IMR-90 (cell line): Measurements from ENCODE around the gene XIRP1. TPM values are rescaled to one million over a fixed set of nuclear protein-coding genes. Genes with fewer than 3 reads are reported as not detected.

Experiments
- ATAC-seq: fragments of 200-7000 bp; cut with Tn5 transposase; 2 replicates; pipeline ENCODE4 v1.9.1; 2020; ENCODE audit warnings: low read depth, mild to moderate bottlenecking, moderate library complexity
- BruUV-seq: library from RNA; stranded (reverse); fragments of 400-500 nt; replicated peaks from 2 replicates; lab custom pipeline; 2021; lab: Mats Ljungman, UMichigan
- CTCF ChIA-PET: fragments of 300-600 bp; formaldehyde crosslinking; extraction: SDS; loops from one replicate; lab custom pipeline; 2021; ENCODE audit warnings: antibody characterized with exemption; lab: Yijun Ruan, JAX
- POLR2A ChIA-PET: fragments of 300-600 bp; sonication (Branson Sonifier 250); formaldehyde crosslinking; loops from one replicate; lab custom pipeline; 2022; ENCODE audit warnings: antibody characterized with exemption; ENCODE audit not compliant: unreplicated experiment; lab: Charles Lee
- DNase-seq: peaks from one replicate; pipeline ENCODE4 v3.0.0; 2013
- H2AFZ ChIP-seq: replicated peaks from 2 replicates; pipeline ENCODE3; 2013; ENCODE audit warnings: low read length, mild to moderate bottlenecking; ENCODE audit not compliant: poor library complexity
- H2AK5ac ChIP-seq: 2 replicates; pipeline ENCODE4 v1.6.1; 2013; ENCODE audit warnings: low read depth, low read length, inconsistent platforms
- H2AK9ac ChIP-seq: replicated peaks from 2 replicates; pipeline ENCODE3; 2013; ENCODE audit warnings: mild to moderate bottlenecking, low read depth, low read length, moderate library complexity; ENCODE audit not compliant: poor library complexity
- H2BK120ac ChIP-seq: 2 replicates; pipeline ENCODE4 v1.6.1; 2013; ENCODE audit warnings: low read depth, low read length, inconsistent platforms
- H2BK15ac ChIP-seq: 3 replicates; pipeline ENCODE4 v1.6.1; 2013; ENCODE audit warnings: low read depth, low read length, inconsistent platforms
- H2BK20ac ChIP-seq: 2 replicates; pipeline ENCODE4 v1.6.1; 2013; ENCODE audit warnings: low read depth, mild to moderate bottlenecking, inconsistent platforms, low read length, moderate library complexity
- H2BK5ac ChIP-seq: 2 replicates; pipeline ENCODE4 v1.6.1; 2013; ENCODE audit warnings: mild to moderate bottlenecking, low read depth, low read length, inconsistent platforms; ENCODE audit not compliant: poor library complexity, severe bottlenecking
- H3K14ac ChIP-seq: replicated peaks from 2 replicates; pipeline ENCODE4 v1.6.1; 2013; ENCODE audit warnings: low read depth, low read length, inconsistent platforms
- H3K18ac ChIP-seq: 2 replicates; pipeline ENCODE4 v1.6.1; 2013; ENCODE audit warnings: low read depth, low read length, control low read depth
- H3K23ac ChIP-seq: 2 replicates; pipeline ENCODE4 v1.6.1; 2013; ENCODE audit warnings: low read depth, low read length, inconsistent platforms
- H3K27ac ChIP-seq: 2 replicates; pipeline ENCODE4 v1.5.1; 2013; ENCODE audit warnings: mild to moderate bottlenecking, control low read depth, low read length; ENCODE audit not compliant: insufficient read depth
- H3K27me3 ChIP-seq: 2 replicates; pipeline ENCODE4 v1.6.1; 2013; ENCODE audit warnings: low read length; ENCODE audit not compliant: control insufficient read depth, insufficient read depth
- H3K36me3 ChIP-seq: 2 replicates; pipeline ENCODE4 v1.6.1; 2013; ENCODE audit warnings: low read length, mixed read lengths; ENCODE audit not compliant: control insufficient read depth, insufficient read depth
- H3K4ac ChIP-seq: 2 replicates; pipeline ENCODE4 v1.6.1; 2013; ENCODE audit warnings: low read depth, low read length, inconsistent platforms
- H3K4me1 ChIP-seq: 2 replicates; pipeline ENCODE4 v1.6.1; 2013; ENCODE audit warnings: low read length, mixed read lengths; ENCODE audit not compliant: control insufficient read depth, insufficient read depth
- H3K4me2 ChIP-seq: 2 replicates; pipeline ENCODE4 v1.6.1; 2013; ENCODE audit warnings: low read depth, mild to moderate bottlenecking, control low read depth, low read length, moderate library complexity
- H3K4me3 ChIP-seq: 2 replicates; pipeline ENCODE4 v1.5.1; 2013; ENCODE audit warnings: low read depth, mild to moderate bottlenecking, control low read depth, low read length, moderate library complexity; ENCODE audit not compliant: insufficient read depth
- H3K56ac ChIP-seq: 2 replicates; pipeline ENCODE4 v1.6.1; 2013; ENCODE audit warnings: low read length, inconsistent platforms; ENCODE audit not compliant: insufficient read depth; ENCODE audit errors: extremely low read depth
- H3K79me1 ChIP-seq, 2 experiments: 2 replicates each; pipeline ENCODE4 v1.6.1; 2013; ENCODE audit warnings: low read length in 2 of 2, inconsistent platforms in 1 of 2, low read depth in 1 of 2
- H3K9ac ChIP-seq: 2 replicates; pipeline ENCODE4 v1.6.1; 2013; ENCODE audit warnings: low read depth, low read length, control low read depth
- H3K9me1 ChIP-seq: 2 replicates; pipeline ENCODE4 v1.6.1; 2013; ENCODE audit warnings: low read length, inconsistent platforms; ENCODE audit not compliant: insufficient read depth
- H3K9me3 ChIP-seq: 2 replicates; pipeline ENCODE4 v1.6.1; 2013; ENCODE audit warnings: low read length; ENCODE audit not compliant: control insufficient read depth, insufficient read depth
- H4K20me1 ChIP-seq: 2 replicates; pipeline ENCODE4 v1.6.1; 2013; ENCODE audit warnings: low read length, inconsistent platforms; ENCODE audit not compliant: insufficient read depth
- H4K5ac ChIP-seq: 2 replicates; pipeline ENCODE4 v1.6.1; 2013; ENCODE audit warnings: mild to moderate bottlenecking, low read depth, low read length, control low read depth
- H4K8ac ChIP-seq, 2 experiments: 2 replicates each; pipeline ENCODE4 v1.6.1; 2013; ENCODE audit warnings: low read depth in 2 of 2, low read length in 2 of 2, control low read depth in 1 of 2, inconsistent platforms in 1 of 2
- H4K91ac ChIP-seq: 2 replicates; pipeline ENCODE4 v1.6.1; 2013; ENCODE audit warnings: low read depth, low read length, inconsistent platforms; ENCODE audit not compliant: insufficient read depth
- BHLHE40 ChIP-seq: fragments of 150-350 bp; IDR thresholded peaks from 2 replicates; pipeline ENCODE4 v1.6.1; 2016; ENCODE audit warnings: mild to moderate bottlenecking, low read depth, low read length
- CEBPB ChIP-seq: IDR thresholded peaks from 2 replicates; pipeline ENCODE4 v1.6.1; 2012; ENCODE audit warnings: low read depth, low read length, improper control_type of control experiment
- ELK1 ChIP-seq: fragments of 150-350 bp; IDR thresholded peaks from 2 replicates; pipeline ENCODE4 v1.6.1; 2016; ENCODE audit warnings: low read depth, mild to moderate bottlenecking, low read length, moderate library complexity, borderline replicate concordance
- FOS ChIP-seq: fragments of 150-350 bp; IDR thresholded peaks from 2 replicates; pipeline ENCODE4 v1.6.1; 2016; ENCODE audit warnings: low read depth, low read length
- MAZ ChIP-seq: IDR thresholded peaks from 2 replicates; pipeline ENCODE4 v1.6.1; 2012; ENCODE audit warnings: low read depth, mild to moderate bottlenecking, low read length, improper control_type of control experiment, moderate library complexity, borderline replicate concordance
- MXI1 ChIP-seq: IDR thresholded peaks from 2 replicates; pipeline ENCODE4 v1.6.1; 2012; ENCODE audit warnings: low read depth, mild to moderate bottlenecking, low read length, moderate library complexity, borderline replicate concordance
- NFE2L2 ChIP-seq: fragments of 150-350 bp; IDR thresholded peaks from 2 replicates; pipeline ENCODE4 v1.6.1; 2016; ENCODE audit warnings: low read depth, mild to moderate bottlenecking, low read length
- RAD21 ChIP-seq: IDR thresholded peaks from 2 replicates; pipeline ENCODE4 v1.6.1; 2012; ENCODE audit warnings: low read length, improper control_type of control experiment
- RCOR1 ChIP-seq: IDR thresholded peaks from 2 replicates; pipeline ENCODE4 v1.6.1; 2012; ENCODE audit warnings: mild to moderate bottlenecking, low read length, improper control_type of control experiment; ENCODE audit not compliant: insufficient replicate concordance
- RFX5 ChIP-seq: IDR thresholded peaks from 2 replicates; pipeline ENCODE4 v1.8.0; 2012; ENCODE audit warnings: low read depth, mild to moderate bottlenecking, low read length, moderate library complexity
- SMC3 ChIP-seq: fragments of 150-350 bp; IDR thresholded peaks from 2 replicates; pipeline ENCODE4 v1.6.1; 2016; ENCODE audit warnings: low read depth, mild to moderate bottlenecking, antibody characterized with exemption, low read length, moderate library complexity
- USF2 ChIP-seq: fragments of 150-350 bp; IDR thresholded peaks from 2 replicates; pipeline ENCODE4 v1.6.1; 2017; ENCODE audit warnings: mild to moderate bottlenecking, antibody characterized with exemption, low read length, low read depth
- WGBS, 2 experiments: methylation state at CpG; one replicate each; pipeline versions ENCODE4 v1.1.5 to v1.1.7; 2013; ENCODE audit warnings: missing lambda C conversion rate in 2 of 2; ENCODE audit not compliant: insufficient read length in 1 of 2; ENCODE audit errors: extremely low coverage in 2 of 2; 5-methylcytosine and 5-hydroxymethylcytosine counted together
- dilution Hi-C: fragments of 300-500 bp; cut with HindIII; formaldehyde crosslinking; loops from one replicate; pipeline ENCODE4 v1.14.3; 2018; ENCODE audit warnings: low sequenced_read_pairs; ENCODE audit not compliant: unreplicated experiment
- in situ Hi-C: fragments of 300-500 bp; cut with MboI; formaldehyde crosslinking; loops from 3 replicates; pipeline ENCODE4 v1.14.3; 2019; ENCODE audit warnings: low sequenced_read_pairs, inconsistent platforms, mixed read lengths
- intact Hi-C: fragments of 100-400 bp; cut with micrococcal nuclease; formaldehyde crosslinking; loops from 2 replicates; pipeline ENCODE4 v1.10.0; 2022
- polyA plus RNA-seq, 3 experiments: library from polyadenylated mRNA; depleted of rRNA; stranded (reverse); fragments of >200 nt; gene quantifications; 2 replicates each; pipeline ENCODE4 v1.2.3, GENCODE V29; 2012; ENCODE audit warnings: low replicate concordance in 1 of 3
- total RNA-seq: library from RNA; depleted of rRNA; stranded (reverse); fragments of >200 nt; gene quantifications from 2 replicates; pipeline ENCODE4 v1.2.3, GENCODE V29; 2012

XIRP1 gene
- total and polyA plus RNA-seq, 2 of the 4 experiments (the other 2 are of a cell fraction): under 0.01 to 0.07 TPM

GRCh38 chr3:39186692-39187151, 5.7 kb downstream of the XIRP1 start:
- intact Hi-C loops: no loop called here
- H2AFZ ChIP-seq: no peak overlapping the region
- TF ChIP-seq FOS: no peak
- TF ChIP-seq CEBPB: no peak
- no peak for TF ChIP-seq NFE2L2
- no peak for TF ChIP-seq BHLHE40
- no peak for TF ChIP-seq MAZ
- TF ChIP-seq RAD21: no peak
- TF ChIP-seq ELK1: no peak
- no peak for TF ChIP-seq SMC3
- no peak for TF ChIP-seq MXI1
- no peak for TF ChIP-seq USF2
- TF ChIP-seq RCOR1: no peak
- no peak for TF ChIP-seq RFX5

More at GRCh38 chr3:39186692-39187151, 5.7 kb downstream of the XIRP1 start:
- Histone ChIP-seq H3K36me3 (no peaks in the 10 kb centered on the region), H4K5ac (no peak overlapping the region), H4K8ac (no peak overlapping the region), H3K27me3 (no peaks in the 10 kb centered on the region), H3K9me1 (peaks cover 9% of the 10 kb centered on the region), H4K20me1 (no peaks in the 10 kb centered on the region; the same call in 1 of the 2 replicates), H4K91ac (no peak overlapping the region), H3K14ac (no peak overlapping the region), H2BK120ac (no peak overlapping the region), H3K4ac (no peak overlapping the region), H2BK15ac (no peak overlapping the region), H2AK9ac (peak overlapping the region; percentile 13), H3K9ac (no peak overlapping the region), H3K27ac (no peak overlapping the region), H3K18ac (no peak overlapping the region), H3K4me2 (no peak overlapping the region), H2BK5ac (no peak overlapping the region), H3K56ac (no peak overlapping the region), H3K23ac (no peak overlapping the region), H3K4me3 (no peak overlapping the region), H2AK5ac (no peak overlapping the region), H2BK20ac (no peak overlapping the region), H3K9me3 (no peaks in the 10 kb centered on the region), H3K79me1 (no peaks in the 10 kb centered on the region), H3K4me1 (peaks cover 3% of the 10 kb centered on the region)
- no peak for ATAC-seq
- POLR2A ChIA-PET: no interaction called here
- DNase-seq: no peak
- CTCF ChIA-PET: interaction anchor here (1.3 kb wide), 1 partner anchor 102 kb away, joined by 8 read pairs; no protein-coding TSS in a partner anchor
- dilution Hi-C loops: no loop called here
- in situ Hi-C loops: no loop called here
- no TSS peak for BruUV-seq
- 75% methylated on average over 9 of the region's 11 CpGs; no CpG with 5 or more reads in 1 of the 2 experiments for WGBS, 2 experiments
